Activated CD4-positive, alpha-beta T cell treated with anti-CD3 and anti-CD28 coated beads for 24 hours (primary cell): ENCODE data around the gene MICAL3.
"Not testable (repeated sequence)": the region's sequence is repeated elsewhere in the genome, so short reads cannot be mapped to it uniquely, and the experiment has no call there.

Source experiments
- DNase-seq, 2 donors: peaks; one replicate each; pipeline ENCODE4 v3.0.0-alpha.2; 2020; ENCODE audit warnings: low read depth in 2 of 2

Gene MICAL3

GRCh38 chr22:18059094-18059417 is 34.7 kb upstream of the MICAL3 start:
- DNase-seq: no peak

- no peak for DNase-seq
Measured at GRCh38 chr22:18058371-18059093, 34.2 kb upstream of the MICAL3 start.

- no peak for DNase-seq
Measured at GRCh38 chr22:18057568-18058209, 33.3 kb upstream of the MICAL3 start.

DNA sequence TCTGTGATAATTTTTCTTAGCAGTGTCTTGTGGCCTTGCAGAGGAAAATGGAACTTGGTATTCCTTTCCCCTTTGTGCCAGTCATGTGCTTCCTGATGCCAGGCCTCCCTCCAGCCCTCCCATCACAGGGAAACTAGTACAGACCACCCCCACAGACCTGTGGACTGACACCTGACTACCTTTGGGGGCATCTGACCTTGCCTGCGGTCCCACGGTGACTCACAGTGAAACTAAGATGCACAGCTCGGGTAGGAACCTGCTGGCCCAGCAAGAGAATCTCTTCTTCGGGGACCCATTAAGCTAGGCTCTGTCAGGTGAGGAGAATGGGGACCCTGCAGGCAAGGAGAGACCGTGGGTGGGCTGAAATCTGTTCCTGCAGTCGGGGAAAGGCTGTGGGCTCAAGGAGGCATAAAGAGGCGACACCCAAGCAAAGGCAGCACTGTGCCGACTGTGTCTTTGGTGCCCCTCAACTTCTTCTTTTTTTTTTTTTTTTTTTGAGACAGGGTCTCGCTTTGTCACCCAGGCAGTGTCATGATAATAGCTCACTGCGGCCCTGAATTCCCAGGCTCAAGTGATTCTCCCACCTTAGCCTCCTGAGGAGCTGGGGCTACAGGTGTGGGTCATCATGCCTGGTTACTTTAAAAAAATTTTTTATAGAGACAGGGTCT is 32.6 kb upstream of the MICAL3 start:
- DNase-seq: no peak

GRCh38 chr22:18056161-18056666 is 31.9 kb upstream of the MICAL3 start:
- DNase-seq: no peak

DNA sequence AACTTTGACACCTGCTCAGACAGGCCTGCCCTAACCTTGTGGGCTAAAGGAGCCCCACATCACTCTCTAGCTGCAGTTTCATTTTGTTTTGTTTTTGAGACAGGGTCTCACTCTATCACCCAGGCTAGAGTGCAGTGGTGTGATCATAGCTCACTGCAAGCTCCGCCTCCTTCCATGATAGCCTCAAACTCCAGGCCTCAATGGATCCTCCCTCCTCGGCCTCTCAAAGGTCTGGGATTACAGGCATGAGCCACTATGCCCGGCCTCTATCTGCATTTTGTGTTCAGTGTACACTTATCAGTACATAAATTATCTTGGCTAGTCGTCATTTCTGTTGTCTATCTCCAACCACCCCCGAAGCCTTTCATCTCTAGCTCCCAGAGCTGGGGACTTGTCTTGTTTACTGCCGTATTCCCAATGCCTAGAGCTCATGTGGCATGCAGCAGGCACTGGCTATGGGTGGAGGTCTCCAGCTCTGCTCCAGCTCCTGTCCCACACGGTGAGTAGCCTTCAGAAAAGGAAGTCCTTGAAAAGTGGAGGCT is 31.3 kb upstream of the MICAL3 start:
- DNase-seq: no peak

DNA sequence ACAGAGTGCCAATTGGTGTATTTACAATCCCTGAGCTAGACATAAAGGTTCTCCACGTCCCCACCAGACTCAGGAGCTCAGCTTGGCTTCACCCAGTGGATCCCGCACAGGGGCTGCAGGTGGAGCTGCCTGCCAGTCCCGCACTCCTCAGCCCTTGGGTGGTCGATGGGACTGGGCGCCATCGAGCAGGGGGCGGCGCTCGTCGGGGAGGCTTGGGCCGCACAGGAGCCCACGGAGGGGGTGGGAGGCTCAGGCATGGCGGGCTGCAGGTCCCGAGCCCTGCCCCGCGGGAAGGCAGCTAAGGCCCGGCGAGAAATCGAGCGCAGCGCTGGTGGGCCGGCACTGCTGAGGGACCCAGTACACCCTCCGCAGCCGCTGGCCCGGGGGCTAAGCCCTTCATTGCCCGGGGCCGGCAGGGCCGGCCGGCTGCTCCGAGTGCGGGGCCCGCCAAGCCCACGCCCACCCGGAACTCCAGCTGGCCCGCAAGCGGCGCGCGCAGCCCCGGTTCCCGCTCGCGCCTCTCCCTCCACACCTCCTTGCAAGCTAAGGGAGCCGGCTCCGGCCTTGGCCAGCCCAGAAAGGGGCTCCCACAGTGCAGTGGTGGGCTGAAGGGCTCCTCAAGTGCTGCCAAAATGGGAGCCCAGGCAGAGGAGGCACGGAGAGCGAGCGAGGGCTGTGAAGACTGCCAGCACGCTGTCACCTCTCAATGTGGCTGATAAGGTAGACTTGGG is 29.0 kb upstream of the MICAL3 start:
- DNase-seq: not testable (repeated sequence)

- not testable (repeated sequence) for DNase-seq
Measured at GRCh38 chr22:18051113-18051512, 26.8 kb upstream of the MICAL3 start.

- DNase-seq: no peak
Measured at GRCh38 chr22:18050065-18050464, 25.7 kb upstream of the MICAL3 start.

- DNase-seq: no peak
Measured at GRCh38 chr22:18048441-18048898, 24.1 kb upstream of the MICAL3 start.

DNA sequence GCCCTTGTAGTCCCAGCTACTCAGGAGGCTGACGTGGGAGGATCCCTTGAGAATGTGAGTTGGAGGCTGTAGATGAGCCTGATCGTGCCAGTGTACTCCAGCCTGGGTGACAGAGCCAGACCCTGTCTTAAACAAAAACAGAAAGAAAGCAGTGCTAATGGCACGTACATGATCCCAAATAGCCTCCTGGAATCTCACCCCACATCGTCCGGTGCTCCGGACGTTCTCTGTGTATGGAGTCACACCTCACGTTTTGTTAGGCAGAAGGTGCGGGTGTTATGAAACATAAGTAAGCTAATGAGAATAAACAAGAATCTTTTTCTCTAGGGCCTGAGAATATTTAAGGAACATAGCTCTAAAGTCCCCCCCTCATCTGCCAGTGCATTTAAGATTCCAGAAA is 23.7 kb upstream of the MICAL3 start:
- no peak for DNase-seq

DNA sequence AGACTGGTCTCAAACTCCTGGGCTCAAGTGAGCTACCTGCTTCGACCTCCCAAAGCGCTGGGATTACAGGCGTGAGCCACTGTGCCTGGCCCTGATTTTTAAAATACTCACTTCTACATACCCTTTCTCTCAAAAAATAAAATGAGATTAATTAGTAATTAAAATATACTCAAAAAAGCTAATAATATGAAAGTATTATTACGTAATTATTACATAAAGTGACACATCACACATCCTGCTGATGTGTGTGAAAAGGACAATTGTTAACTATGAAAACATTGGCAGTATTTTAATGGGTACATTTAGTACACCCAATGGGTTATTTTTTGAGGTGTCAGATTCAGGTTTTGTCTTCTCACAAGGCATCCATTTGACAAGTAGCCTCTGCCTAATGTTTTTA is 21.4 kb upstream of the MICAL3 start:
- DNase-seq: no peak

GRCh38 chr22:18044548-18045271 is 20.3 kb upstream of the MICAL3 start:
- DNase-seq: no peak

- no peak for DNase-seq
Measured at GRCh38 chr22:18042685-18043084, 18.3 kb upstream of the MICAL3 start.

DNA sequence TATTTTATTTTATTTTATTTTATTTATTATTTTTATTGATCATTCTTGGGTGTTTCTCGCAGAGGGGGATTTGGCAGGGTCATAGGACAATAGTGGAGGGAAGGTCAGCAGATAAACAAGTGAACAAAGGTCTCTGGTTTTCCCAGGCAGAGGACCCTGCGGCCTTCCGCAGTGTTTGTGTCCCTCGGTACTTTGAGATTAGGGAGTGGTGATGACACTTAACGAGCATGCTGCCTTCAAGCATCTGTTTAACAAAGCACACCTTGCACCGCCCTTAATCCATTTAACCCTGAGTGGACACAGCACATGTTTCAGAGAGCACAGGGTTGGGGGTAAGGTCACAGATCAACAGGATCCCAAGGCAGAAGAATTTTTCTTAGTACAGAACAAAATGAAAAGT is 16.5 kb upstream of the MICAL3 start:
- not testable (repeated sequence) for DNase-seq

DNA sequence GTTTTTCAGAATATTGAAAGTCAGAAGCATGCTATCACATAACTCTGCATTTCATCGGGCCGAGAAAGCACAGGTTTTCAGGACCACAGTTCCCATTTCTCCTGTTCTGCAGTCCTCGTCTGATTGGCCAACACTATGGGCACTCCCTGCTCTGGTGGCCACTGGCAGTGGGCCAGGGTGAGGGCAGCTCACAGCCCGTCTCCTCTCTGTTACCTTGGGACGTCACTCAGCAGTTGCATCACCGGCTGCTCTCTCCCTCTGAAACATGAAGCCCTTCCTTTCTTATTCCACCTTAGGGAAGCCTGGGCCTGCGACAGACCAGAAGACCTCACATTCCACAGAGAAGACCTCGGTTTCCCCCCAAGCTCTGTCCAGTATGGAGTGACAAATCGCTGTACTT is 11.4 kb upstream of the MICAL3 start:
- no peak for DNase-seq

DNA sequence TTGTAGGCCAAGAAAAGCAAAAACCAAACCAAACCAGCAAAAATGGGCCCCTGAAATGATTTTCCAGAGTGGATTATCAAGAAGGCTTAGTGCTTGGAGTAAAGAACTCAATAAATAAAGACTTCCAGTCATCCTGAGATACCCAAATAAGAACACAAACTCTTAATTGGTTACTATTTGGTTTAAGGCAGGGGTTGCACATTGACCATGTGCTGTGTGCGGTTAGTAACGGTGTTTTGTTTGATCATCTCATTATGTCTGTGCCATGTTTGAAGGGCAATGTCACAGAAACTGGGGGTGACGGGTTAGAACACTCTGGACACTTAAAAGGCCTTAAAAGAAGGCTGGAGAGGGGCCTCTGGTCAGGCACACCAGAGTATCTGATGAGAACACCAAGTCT is 9.7 kb upstream of the MICAL3 start:
- DNase-seq: no peak

GRCh38 chr22:18033204-18033998 is 9.0 kb upstream of the MICAL3 start:
- DNase-seq: no peak

DNA sequence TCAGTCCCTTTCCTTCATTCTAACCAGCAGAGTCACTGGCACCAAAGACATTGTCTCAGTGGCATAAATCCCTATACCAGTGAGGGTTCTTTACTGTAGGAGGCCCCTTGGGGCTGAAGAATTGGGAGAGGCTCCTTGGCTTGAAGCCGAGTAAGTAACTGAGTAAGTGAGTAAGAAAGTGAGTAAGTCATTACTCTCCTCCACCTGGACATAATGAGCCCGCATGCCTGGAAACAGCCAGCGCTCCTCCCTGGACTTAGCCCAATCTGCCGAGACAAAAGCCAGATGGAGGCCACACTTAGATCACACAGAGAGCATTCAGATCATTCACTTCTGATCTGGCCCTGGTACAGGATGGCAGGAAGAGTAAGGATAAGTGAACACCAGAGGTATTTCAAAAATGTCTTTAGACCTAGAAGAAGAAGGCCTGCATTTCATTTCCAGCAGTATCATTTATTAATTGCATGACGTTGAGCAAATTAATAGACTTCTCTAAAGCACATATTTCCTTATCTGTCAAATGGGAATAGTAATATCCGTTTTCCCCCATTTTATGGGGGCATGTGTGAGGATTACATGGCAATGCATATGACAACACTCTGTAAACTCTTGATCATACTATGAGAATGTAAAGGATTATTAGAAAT is 8.2 kb upstream of the MICAL3 start:
- DNase-seq: no peak
